Measurements from ENCODE around the gene ZNF276.

Gene ZNF276

DNA sequence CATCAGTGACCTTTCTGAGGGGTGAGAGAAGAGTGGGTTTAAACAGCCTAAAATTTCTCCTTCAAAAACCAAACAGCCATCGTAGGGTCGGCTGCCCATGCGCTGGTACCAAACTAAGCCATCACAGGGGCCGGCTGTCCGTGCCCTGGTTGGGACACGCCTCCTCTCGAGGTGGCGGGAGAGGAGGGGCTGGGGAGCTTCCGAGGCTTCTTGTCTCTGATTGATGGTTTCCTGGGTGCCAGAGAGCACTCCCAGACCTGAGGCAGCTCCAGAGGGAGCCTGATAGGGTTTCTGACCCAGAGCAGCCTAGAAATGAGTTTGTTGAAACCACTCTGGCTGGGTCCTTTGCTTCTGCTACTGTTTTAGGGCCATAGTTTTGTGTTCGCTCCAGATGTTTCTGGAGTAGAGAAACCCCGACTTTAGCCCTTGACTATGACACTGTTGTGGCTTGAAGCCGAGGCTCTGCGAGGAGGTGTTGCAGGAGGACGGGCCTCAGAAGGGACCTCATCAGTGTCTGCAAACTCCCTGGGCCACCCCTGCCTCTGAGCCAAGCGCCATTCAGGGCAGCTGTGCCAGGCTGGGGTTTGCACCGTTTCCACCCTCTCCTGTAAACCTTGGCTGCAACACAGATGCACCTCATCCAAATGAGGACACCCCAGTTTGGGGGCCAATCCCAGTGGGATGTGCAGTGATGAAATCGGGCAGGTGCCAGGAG is 6.2 kb downstream of the ZNF276 start:
- TF ChIP-seq, protein P1, sequence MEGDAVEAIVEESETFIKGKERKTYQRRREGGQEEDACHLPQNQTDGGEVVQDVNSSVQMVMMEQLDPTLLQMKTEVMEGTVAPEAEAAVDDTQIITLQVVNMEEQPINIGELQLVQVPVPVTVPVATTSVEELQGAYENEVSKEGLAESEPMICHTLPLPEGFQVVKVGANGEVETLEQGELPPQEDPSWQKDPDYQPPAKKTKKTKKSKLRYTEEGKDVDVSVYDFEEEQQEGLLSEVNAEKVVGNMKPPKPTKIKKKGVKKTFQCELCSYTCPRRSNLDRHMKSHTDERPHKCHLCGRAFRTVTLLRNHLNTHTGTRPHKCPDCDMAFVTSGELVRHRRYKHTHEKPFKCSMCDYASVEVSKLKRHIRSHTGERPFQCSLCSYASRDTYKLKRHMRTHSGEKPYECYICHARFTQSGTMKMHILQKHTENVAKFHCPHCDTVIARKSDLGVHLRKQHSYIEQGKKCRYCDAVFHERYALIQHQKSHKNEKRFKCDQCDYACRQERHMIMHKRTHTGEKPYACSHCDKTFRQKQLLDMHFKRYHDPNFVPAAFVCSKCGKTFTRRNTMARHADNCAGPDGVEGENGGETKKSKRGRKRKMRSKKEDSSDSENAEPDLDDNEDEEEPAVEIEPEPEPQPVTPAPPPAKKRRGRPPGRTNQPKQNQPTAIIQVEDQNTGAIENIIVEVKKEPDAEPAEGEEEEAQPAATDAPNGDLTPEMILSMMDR (conservative IDR thresholded peaks at IDR 0.05; ENCODE audit: control insufficient read depth, insufficient read depth, low read depth, low read length): no peak
- DNase-seq (ENCODE audit: low read depth): no peak
- H3K4me3 ChIP-seq (ENCODE audit: control insufficient read depth, low read depth, low read length): no peak overlapping the region

DNA sequence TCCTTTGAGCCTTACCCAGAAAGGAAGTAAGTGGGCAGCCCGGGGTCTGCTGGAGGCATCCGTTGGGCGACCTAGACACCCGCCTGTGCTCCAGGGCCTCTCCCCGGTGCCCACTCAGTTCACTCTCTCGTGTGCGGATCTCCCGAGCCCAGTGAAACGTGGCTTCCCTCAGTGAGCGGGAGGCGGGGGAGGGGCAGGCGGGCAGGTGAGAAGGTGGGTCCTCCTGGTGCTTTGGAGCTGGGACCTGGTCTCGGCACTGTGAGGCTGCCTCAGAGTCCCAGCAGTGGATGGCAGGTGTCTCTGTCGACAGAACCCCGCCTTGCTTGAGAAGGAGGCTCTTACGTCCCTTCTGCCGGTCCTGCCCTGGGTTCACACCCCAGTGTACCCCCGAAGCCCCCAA is 8.0 kb downstream of the ZNF276 start:
- H3K4me3 ChIP-seq (ENCODE audit: control insufficient read depth, low read depth, low read length): no peak overlapping the region
- TF ChIP-seq, protein P1 (conservative IDR thresholded peaks at IDR 0.05; ENCODE audit: control insufficient read depth, insufficient read depth, low read depth, low read length): no peak
- no peak for DNase-seq (ENCODE audit: low read depth)

DNA sequence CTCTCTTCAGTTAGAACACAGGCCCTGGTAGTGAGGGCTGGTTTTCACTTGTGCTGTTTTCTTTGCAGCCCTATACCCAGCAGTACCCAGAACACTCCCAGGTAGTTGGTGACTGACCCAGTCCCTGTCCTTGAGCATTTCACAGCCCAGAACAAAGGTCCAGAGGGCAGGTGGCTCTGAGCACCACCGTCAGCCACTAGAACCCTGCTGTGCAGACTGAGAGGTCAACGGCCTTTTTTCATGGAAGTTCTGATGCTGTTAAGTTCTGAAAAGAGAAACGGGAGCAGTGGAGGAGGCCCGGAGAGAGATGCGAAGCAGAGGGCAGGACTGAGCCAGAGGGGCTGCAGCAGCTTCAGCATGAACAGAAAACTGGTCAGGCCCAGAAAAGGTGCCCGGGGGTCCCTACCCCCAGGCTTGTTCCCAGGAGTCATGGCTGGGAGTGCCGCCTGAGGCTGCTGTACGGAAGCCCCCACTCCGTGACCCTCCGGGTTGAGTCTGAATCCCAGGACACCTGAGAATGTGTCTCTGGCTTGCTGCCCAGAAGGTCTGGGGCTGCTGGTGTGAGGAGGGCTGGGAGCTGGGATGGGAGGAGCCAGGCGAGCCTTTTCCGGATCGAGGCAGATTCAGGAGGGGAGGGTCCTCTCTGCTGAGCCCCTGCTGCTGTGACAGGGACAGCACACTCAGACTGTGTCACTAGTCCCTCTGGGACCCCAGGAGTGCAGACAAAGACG is 8.7 kb downstream of the ZNF276 start:
- no peak overlapping the region for H3K4me3 ChIP-seq (ENCODE audit: control insufficient read depth, low read depth, low read length)
- TF ChIP-seq, protein P1 (conservative IDR thresholded peaks at IDR 0.05; ENCODE audit: control insufficient read depth, insufficient read depth, low read depth, low read length): no peak
- DNase-seq (ENCODE audit: low read depth): no peak

DNA sequence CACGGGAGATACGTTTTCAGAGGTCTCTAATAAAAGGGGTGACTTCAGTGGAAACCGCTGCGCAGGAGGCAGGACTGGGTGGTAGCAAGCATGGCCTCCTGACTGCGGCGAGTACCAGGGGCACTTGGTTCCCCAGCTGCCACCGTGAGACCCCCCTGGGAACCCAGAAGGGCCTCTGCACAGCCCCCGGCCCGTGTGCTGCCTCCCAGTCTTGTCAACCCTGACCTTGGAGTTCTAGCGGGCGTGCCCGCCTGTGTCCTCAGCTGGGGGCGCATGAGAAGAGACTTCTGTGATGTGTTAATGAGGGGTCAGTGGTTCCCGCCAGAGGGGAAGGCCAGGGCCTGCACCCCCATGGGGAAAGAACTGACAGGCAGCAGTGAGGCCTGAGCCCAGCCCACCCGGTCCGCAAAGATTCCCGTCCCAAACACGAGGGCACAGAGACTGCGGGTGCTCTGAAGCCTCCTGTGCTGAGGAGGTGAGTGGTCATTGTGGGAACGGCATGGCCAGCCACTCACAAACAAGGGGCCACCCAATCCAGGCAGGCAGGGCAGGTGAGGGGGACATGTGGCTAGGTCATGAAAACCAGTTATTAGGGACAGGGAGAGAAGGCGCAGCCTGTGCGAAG is 9.4 kb downstream of the ZNF276 start:
- DNase-seq (ENCODE audit: low read depth): no peak
- H3K4me3 ChIP-seq (ENCODE audit: control insufficient read depth, low read depth, low read length): no peak overlapping the region
- TF ChIP-seq, protein P1 (conservative IDR thresholded peaks at IDR 0.05; ENCODE audit: control insufficient read depth, insufficient read depth, low read depth, low read length): no peak

DNA sequence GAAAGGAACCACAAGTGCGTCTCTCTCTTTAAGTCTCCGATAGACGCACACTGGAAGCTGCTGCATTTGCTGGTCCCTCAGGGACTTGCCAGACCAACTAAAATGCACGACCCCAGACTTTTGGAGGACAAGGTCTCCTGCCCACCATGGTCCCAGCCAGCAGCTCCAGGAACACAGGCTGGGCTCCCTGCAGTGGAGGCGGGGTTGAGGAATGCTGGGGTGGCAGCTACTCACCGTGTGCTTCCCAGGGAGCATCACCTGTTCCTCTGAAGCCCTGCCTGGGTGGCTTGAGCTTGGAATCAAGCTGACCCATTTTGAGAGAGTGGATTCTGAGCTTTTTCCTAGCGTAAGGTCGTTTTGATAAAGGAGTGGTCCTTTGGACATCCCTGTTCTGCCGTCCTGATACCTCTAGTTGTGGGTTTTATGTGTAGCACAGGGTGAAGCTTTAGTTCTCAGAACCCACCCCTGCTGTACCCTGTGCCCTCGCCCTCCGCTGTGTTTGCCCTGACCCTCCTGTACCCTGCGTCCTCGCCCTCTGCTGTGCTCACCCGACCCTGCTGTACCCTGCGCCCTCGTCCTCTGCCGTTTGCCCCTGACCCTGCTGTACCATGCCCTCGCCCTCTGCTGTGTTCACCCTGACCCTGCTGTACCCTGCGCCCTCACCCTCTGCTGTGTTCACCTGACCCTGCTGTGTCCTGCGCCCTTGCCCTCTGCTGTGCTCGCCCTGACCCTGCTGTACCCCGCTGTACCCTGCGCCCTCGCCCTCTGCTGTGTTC is 11.0 kb downstream of the ZNF276 start:
- TF ChIP-seq, protein P1 (conservative IDR thresholded peaks at IDR 0.05; ENCODE audit: control insufficient read depth, insufficient read depth, low read depth, low read length): no peak
- H3K4me3 ChIP-seq (ENCODE audit: control insufficient read depth, low read depth, low read length): no peak overlapping the region
- DNase-seq (ENCODE audit: low read depth): no peak

DNA sequence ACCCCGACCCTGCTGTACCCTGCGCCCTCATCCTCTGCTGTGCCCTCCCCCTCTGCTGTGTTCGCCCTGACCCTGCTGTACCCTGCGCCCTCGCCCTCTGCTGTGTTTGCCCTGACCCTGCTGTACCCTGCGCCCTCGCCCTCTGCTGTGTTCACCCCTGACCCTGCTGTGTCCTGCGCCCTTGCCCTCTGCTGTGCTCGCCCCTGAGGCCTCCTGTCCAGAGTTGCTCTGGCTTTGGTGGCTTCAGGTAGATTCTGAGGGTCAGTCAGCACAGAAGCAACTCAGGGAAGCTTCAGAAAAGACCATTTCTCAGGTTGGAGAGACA is 11.5 kb downstream of the ZNF276 start:
- TF ChIP-seq, protein P1 (conservative IDR thresholded peaks at IDR 0.05; ENCODE audit: control insufficient read depth, insufficient read depth, low read depth, low read length): no peak
- no peak overlapping the region for H3K4me3 ChIP-seq (ENCODE audit: control insufficient read depth, low read depth, low read length)
- DNase-seq (ENCODE audit: low read depth): no peak
